Type B pancreatic cell (in vitro differentiated cells): ENCODE measurements around the gene BCL2A1. TPM values are rescaled to one million over a fixed set of nuclear protein-coding genes. Genes with fewer than 3 reads are reported as not detected.
"Not testable (repeated sequence)": the region's sequence is repeated elsewhere in the genome, so short reads cannot be mapped to it uniquely, and the experiment has no call there.

Experiments used
- DNase-seq: peaks from one replicate; pipeline ENCODE4 v3.0.0; 2021; ENCODE audit warnings: mixed read lengths; ENCODE audit not compliant: unreplicated experiment; ENCODE audit errors: extremely low spot score
- H3K27ac Mint-ChIP-seq: 2 replicates; pipeline ENCODE4 v1.8.0; 2021; ENCODE audit warnings: mild to moderate bottlenecking, mixed read lengths
- H3K27me3 Mint-ChIP-seq: 2 replicates; pipeline ENCODE4 v1.8.0; 2021; ENCODE audit warnings: mixed read lengths
- H3K36me3 Mint-ChIP-seq: 2 replicates; pipeline ENCODE4 v1.8.0; 2021; ENCODE audit warnings: mixed read lengths
- H3K4me1 Mint-ChIP-seq: one replicate; pipeline ENCODE4 v1.8.0; 2021; ENCODE audit warnings: mixed read lengths; ENCODE audit not compliant: unreplicated experiment
- H3K4me3 Mint-ChIP-seq: 2 replicates; pipeline ENCODE4 v1.8.0; 2021; ENCODE audit warnings: mild to moderate bottlenecking, mixed read lengths
- H3K9me3 Mint-ChIP-seq: 2 replicates; pipeline ENCODE4 v1.8.0; 2021; ENCODE audit warnings: mixed read lengths
- CTCF ChIP-seq: fragments of 200-600 bp; sonication (generic); conservative IDR thresholded peaks from 2 replicates; pipeline ENCODE4 v1.5.0; 2021; ENCODE audit warnings: antibody characterized with exemption, mild to moderate bottlenecking
- total RNA-seq: library from RNA; stranded (reverse); gene quantifications from 2 replicates; pipeline ENCODE4 v1.2.1, GENCODE V29; 2021; ENCODE audit warnings: low replicate concordance

The BCL2A1 gene
- total RNA-seq, 1 donor from 2014 or later = not detected

GRCh38 chr15:79916502-79917132 lies 54.4 kb downstream of the BCL2A1 start:
- Mint-ChIP-seq H3K9me3 (peaks cover 17% of the 10 kb centered on the region), H3K4me1 (peaks cover 4% of the 10 kb centered on the region), H3K36me3 (peaks cover 71% of the 10 kb centered on the region), H3K4me3 (no peak overlapping the region), H3K27me3 (no peaks in the 10 kb centered on the region), H3K27ac (no peak overlapping the region)
- no peak for DNase-seq
- TF ChIP-seq CTCF = no peak

- not testable (repeated sequence) for H3K27ac Mint-ChIP-seq, H3K27me3 Mint-ChIP-seq, DNase-seq, H3K4me3 Mint-ChIP-seq, H3K4me1 Mint-ChIP-seq
- Mint-ChIP-seq H3K9me3 (peaks cover 13% of the 10 kb centered on the region), H3K36me3 (peaks cover 67% of the 10 kb centered on the region)
These were observed 55.1 kb downstream of the BCL2A1 start for GRCh38 chr15:79915776-79916501.

DNA sequence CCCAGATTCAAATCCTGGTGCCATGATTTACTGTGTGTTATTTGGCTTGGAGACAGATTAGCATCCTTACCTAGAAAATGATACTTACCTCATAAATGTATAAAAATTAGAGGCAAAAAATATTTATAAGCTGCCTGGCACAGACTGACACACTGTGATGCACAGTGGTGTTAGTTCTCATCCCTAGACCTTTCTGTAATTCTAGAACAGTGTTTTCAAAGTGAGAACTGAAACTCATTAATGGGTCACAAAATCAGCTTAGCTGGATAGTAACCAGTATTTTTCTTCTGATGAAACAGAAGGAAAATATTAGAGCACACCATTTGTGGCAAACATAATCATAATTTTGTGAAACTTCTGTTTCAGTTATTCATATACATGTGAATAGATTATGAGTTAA lies 56.3 kb downstream of the BCL2A1 start:
- Mint-ChIP-seq H3K9me3 (peaks cover 18% of the 10 kb centered on the region), H3K27ac (no peak overlapping the region), H3K27me3 (no peaks in the 10 kb centered on the region), H3K4me1 (no peaks in the 10 kb centered on the region), H3K4me3 (no peak overlapping the region), H3K36me3 (peaks cover 70% of the 10 kb centered on the region)
- DNase-seq = no peak
- TF ChIP-seq CTCF = no peak

Other genes with a start within 250 kb of the BCL2A1 start
- 22.7 and 27.6 TPM in 2 replicates for gene MTHFS, start 74.2 kb downstream of the BCL2A1 start, total RNA-seq
- 59.6 and 64.3 TPM in 2 replicates for gene ZFAND6, start 88.5 kb upstream of the BCL2A1 start, total RNA-seq
- gene FAH, start 181.8 kb upstream of the BCL2A1 start, total RNA-seq = 24.6 and 25.8 TPM in 2 replicates